GM21423 (cell line): ENCODE data around the gene SORCS2.

Source experiments
- ATAC-seq: cut with Tn5 transposase; IDR thresholded peaks from one replicate; pipeline ENCODE4 v1.9.1; 2021; ENCODE audit warnings: mild to moderate bottlenecking, moderate library complexity; ENCODE audit not compliant: unreplicated experiment

The SORCS2 gene

GRCh38 chr4:7777871-7778509, 585.7 kb downstream of the SORCS2 start:
- no peak for ATAC-seq

- ATAC-seq = no peak
These were observed 586.4 kb downstream of the SORCS2 start for GRCh38 chr4:7778510-7779431.

DNA sequence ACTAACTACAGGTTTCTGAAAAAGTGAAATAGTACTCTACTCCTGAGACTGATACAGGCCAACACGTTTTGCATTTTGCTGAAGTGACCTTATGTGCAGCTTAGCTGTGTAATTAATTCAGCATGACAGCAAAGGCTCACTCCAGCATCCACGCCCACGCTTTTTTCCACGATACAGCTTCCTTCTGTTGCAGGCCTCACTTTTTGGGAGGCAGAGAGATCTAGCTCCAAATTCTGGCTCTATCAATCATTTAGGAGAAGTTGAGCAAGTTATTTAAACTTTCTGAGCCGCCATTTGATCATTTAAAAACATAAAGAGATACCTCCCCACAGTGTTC, 587.1 kb downstream of the SORCS2 start:
- no peak for ATAC-seq

DNA sequence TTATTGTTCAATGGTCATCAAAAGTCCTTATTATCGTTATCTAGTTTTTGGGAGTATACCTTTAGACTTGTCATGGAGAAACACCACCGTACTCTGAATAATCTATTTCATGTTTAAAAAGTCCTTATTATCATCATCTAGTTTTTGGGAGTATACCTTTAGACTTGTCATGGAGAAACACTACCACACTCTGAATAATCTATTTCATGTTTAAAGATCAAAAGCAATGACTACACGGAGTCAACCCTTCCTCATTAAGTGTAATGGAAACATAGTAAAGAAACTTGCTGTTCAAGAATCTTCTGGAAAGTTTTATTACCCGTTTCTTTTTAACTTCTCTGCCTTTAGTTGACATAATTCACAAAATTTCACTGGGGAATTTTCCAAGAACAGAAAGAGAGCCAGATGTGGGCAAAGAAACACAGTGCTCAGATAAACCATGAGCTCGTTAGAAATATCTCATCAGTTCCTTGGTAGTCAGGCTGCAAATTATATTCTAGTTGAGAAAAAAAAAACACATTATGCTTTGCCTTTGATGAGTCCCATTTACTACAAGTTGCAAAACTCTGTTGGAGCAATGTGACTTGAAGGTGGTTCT, 588.5 kb downstream of the SORCS2 start:
- ATAC-seq = no peak

- ATAC-seq = no peak
These were observed 589.0 kb downstream of the SORCS2 start for GRCh38 chr4:7781366-7781765.

DNA sequence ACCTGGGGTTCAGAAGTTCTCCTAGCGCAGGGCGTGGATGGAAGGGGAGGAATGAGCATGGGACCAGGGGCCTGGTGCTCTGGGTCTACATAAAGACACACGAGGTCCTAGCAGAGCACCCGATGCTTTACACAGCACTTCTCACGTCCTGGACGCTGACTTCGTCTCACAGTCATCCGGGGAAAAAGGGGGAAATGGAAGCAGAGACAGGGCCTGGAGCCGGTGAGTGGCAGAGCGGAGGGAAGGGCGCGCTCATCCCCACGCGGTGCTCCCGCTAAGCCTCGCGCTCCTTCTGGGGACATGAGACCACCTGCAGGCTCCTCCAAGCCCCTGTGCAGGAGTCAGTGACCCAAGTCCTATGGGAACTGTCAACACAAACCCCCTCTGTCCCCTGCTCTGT, 589.7 kb downstream of the SORCS2 start:
- no peak for ATAC-seq

- no peak for ATAC-seq
These were observed 590.4 kb downstream of the SORCS2 start for GRCh38 chr4:7782783-7783182.

GRCh38 chr4:7783541-7783940, 591.2 kb downstream of the SORCS2 start:
- no peak for ATAC-seq

DNA sequence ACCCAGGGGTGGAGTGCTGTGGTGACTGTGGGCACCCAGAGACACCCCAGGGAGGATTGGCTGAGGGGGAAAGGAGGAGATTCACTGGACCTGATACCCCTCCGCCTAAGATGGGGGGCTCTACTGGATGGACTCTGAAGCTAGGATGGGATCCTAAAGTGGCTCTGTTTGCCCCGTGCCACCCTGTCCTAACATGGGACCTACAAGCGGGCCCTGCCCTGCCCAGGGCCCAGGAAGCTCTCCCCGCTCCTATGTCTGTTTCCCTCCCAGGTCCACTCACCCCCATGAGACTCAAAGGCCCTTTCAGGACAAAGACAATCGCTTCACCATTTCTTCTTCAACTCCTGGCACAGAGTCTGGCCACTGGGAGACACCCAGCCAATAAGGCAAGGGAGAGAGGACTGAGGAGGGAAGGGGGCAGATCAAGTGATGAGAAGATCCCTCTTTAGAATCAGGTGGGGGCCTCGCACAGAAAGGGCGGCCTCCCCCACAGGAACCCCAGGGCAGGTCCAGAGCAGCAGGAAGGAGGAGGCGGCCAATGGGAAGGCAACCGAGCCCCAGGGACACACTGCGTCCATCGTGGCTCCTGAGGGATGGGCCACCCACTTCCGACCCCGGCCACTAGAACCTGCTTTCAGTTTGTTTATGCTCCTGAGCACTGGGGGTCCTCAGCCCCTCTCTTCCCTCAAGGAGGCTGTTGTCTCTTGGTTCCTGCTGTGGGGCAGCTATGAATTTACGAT, 592.0 kb downstream of the SORCS2 start:
- ATAC-seq = no peak

GRCh38 chr4:7785017-7785416, 592.7 kb downstream of the SORCS2 start:
- no peak for ATAC-seq

GRCh38 chr4:7786040-7786439, 593.7 kb downstream of the SORCS2 start:
- ATAC-seq = no peak

DNA sequence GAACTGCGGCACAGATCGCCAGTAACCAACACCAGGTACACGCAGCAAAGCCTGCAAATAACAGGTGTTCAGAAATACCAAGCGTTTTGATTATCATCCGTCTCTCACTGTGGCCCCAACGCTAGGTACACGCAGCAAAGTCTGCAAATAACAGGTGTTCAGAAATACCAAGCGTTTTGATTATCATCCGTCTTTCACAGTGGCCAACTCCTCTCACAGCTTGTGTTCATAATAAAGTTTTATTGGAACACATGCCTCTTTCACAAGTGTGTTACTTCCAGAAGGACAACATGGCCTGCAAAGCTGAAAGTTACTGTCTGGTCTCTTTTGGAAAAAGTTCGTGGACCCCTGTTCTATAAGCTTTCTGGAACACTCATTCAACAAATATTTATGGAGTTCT, 594.2 kb downstream of the SORCS2 start:
- ATAC-seq = no peak

DNA sequence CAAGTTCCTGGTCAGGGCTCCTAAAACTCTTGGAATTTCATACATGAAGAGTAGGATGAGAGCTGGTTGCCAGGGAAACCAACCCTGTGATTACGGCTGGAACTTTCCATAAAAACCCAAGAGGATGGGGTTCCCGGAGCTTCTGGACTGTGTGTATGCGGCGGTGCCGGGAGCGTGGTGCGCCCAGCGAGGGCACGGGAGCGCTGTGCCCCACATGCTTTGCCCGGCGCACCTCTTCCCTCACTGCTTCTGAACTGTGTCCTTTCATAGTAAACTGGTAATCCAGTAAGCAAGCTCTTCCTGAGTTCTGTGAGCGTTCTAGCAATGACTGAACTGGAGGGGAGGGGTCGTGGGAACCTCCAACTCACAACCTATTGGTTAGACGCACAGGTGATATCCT, 594.7 kb downstream of the SORCS2 start:
- no peak for ATAC-seq

GRCh38 chr4:7787681-7788141, 595.4 kb downstream of the SORCS2 start:
- ATAC-seq = no peak

DNA sequence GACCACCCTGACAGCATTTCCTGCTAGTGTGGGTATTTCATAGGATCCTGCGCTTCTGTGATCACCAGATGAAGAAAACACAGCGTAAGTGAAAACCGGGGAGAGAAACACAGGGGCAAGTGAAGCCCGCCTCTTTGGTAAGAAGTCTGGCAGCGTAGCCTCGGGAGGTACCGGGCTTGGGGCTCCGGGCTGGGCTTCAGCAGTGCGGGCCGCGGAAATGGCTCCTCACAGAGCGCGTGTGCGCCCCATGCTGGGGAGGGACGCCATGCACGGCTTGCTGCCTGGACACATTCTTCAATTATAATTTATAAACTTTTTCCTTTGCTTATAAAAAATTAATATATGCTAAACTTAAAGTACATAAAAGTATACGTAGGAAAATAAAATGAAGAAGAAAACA, 595.9 kb downstream of the SORCS2 start:
- no peak for ATAC-seq

- ATAC-seq = no peak
These were observed 596.5 kb downstream of the SORCS2 start for GRCh38 chr4:7788694-7789425.

GRCh38 chr4:7790023-7790422, 597.7 kb downstream of the SORCS2 start:
- ATAC-seq = no peak

DNA sequence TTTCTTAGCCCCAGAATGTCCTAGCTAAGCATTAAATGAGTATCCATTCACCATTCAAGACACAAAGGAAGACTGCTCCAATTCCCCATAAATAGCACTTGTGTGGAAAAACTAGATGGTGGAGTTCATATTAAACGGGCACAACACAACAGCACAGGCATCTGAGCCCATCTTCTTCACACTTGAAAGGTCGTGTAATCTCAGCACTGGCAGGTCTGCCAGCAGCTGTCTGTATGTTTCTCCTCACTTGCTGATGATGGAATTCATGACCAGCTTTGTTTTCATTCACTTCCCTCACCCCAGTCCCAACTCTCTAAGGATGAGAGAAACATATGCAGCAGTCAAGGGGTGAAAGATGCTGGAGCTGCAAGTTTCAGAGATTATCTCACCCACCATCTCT, 598.7 kb downstream of the SORCS2 start:
- ATAC-seq = no peak
